HG03354 (cell line): ENCODE results near the gene CLDN34.

Experiments used
- ATAC-seq: cut with Tn5 transposase; IDR thresholded peaks from one replicate; pipeline ENCODE4 v1.9.1; 2021; ENCODE audit warnings: mild to moderate bottlenecking; ENCODE audit not compliant: unreplicated experiment, poor library complexity, severe bottlenecking

The CLDN34 gene

DNA sequence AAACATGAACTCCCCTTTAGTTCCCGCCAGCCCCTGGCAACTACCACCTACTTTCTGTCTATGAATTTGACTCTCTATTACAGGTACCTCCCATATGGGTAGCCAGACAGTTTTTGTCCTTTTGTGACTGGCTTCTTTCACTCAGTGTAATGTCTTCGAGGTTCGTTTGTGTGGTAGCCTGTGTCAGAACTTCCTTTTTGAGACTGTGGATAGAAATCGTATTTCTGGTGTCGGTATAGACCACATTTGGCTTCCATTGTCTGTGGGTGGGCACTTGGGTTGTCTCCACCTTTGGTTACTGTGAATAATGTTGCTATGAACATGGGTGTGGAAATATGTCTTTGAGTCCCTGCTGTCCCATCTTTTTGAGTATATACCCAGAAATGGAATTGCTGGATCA is 5.4 kb upstream of the CLDN34 start:
- ATAC-seq, result no peak

GRCh38 chrX:9977635-9978034 is 10.5 kb downstream of the CLDN34 start:
- ATAC-seq, result no peak

DNA sequence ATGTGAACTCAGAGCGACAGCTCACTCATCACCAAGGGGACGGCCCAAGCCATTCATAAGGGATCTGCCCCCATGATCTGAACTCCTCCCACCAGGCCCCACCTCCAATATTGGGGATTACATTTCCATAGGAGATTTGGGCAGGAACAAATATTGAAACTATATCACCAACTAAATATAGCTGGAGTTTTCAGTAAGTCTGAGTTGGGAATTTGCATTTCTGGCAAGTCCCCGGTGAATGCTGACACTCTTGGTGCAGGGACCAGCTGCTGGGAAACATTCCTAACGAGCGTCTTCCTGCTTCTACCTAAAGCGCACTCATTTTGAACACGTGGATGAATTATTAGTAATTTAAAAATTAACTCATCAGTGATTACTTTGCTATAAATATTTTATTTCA is 13.2 kb downstream of the CLDN34 start:
- ATAC-seq, result no peak

GRCh38 chrX:9980927-9981326 is 13.8 kb downstream of the CLDN34 start:
- no peak for ATAC-seq

DNA sequence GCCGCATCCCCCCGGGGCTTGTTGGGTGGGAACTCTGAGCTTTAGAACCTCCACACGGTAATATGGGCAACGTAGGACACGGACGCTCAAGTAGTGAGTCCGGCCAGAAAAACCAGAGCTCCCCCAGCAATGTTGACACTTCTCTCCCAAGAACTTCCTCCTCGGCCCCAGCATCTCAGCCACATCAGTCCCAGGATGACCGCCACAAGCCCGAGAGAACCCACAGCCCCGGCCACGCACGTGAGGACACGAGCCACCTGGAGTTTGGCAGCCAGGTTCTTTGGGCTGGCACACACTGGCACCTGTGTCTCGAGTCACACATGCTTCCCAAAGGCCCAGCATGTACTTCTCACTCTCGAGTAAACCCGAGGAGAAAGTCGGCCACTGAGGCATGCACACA is 16.3 kb downstream of the CLDN34 start:
- ATAC-seq, result no peak

DNA sequence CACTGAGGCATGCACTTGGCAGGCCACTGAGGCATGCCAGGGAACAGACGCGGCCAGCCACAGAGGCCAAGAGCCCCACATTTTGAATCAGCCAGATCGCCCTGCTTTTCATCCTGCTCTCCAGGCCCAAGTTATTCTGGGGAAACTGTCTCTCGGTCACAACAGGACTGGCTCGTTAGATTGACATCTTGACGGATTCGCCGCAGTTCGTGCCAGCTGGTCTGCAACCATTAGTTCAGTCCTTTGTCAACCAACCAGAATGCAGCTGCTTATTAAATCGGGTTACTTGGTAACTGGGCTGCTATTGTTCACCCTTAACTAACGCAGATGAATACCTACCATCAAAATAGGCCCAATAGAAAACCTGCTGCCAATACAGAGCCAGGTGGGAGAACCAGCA is 16.7 kb downstream of the CLDN34 start:
- no peak for ATAC-seq

GRCh38 chrX:9988762-9989161 is 21.6 kb downstream of the CLDN34 start:
- ATAC-seq, result no peak

DNA sequence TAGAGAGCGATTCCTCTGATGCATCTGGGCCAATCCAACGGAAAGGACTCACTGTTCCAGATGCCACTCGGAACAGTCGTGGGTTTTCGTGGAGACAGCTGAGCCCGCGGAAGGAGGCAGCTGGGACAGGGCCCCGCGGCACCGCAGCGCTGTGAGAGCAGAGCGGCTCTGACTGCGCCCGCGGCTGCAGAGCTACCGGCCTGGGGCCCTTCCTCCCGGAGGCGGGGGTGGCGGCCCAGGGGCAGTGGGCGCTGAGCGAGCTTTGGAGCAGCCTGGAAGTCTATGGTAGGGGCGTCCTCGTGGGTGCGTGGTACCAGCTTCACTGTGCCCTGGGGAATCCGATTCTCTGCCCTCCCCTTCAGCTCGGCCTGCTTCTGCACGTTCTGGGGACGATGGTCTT is 24.9 kb downstream of the CLDN34 start:
- ATAC-seq, result no peak

DNA sequence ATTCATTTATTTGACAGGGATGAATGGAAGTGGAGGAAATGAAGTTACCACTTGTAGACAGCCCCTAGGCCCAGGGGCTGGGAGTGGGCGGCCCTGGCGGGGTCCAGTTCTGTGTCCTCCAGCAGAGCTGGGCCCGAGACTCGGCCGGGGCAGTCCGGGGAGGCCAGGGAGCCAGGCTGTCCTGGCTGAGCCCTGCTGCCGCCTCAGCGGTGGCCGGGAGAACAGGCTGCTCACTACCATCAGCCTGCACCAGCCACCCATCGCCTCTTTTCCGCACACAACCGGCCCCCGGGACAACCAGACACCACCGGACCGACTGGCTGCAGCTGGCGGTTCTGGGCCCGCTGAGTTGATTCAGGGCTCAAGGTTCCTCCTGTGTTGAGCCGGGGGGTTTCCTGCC is 25.6 kb downstream of the CLDN34 start:
- ATAC-seq, result no peak

GRCh38 chrX:9995855-9996339 is 28.7 kb downstream of the CLDN34 start:
- ATAC-seq, result peak; percentile 88

GRCh38 chrX:9997041-9997440 is 29.9 kb downstream of the CLDN34 start:
- ATAC-seq, result no peak

- no peak for ATAC-seq
Measured at GRCh38 chrX:9997524-9997923, 30.4 kb downstream of the CLDN34 start.

DNA sequence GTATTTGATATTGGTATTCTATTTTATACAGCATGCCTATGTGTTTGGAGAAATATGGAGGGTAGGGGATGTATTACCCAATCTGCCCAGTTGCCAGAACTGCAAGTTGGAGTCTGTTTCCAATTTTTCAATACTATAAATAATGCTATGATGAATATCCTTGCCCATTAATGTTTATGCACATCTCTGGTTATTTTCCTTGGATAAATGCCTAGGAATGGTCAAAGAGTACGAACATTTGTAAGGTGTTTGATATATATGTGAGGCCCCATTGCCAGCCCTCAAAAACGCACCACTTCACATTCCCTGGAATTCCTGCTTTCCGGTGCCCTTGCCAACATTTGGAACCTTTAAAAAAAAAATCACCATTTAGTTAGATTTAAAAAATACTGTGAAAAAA is 34.3 kb downstream of the CLDN34 start:
- no peak for ATAC-seq

DNA sequence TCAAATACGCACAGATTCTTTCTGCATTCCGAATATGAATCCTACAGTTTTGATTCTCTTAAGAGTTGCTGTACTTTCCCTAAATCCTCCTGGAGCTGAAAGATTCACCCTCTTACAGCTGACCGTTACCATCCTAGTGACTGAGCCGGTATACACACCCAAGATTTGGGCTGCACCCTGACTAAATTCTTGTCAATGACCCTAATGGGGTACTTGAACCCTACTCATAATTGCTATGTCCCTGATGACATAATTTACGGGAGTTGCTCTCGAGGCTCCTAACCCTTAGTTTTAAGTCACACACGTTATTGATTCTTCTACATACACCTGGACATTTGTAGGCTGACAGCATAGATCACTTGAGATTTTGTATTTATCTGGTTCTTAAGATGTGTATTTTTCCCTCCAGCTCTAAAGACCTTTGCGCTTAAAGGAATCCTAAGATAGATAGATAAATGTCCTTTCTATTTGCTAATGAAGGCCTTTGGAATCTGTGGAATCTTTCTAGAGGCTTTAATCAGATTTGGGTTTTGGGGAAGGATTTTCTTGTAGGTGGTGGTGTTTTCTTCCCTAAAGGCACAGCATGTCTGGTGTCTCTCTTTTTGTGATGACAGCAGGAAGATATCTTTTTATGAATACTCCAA is 37.8 kb downstream of the CLDN34 start:
- no peak for ATAC-seq

- ATAC-seq, result no peak
Measured at GRCh38 chrX:10006086-10006485, 38.9 kb downstream of the CLDN34 start.

GRCh38 chrX:10006770-10007169 is 39.6 kb downstream of the CLDN34 start:
- ATAC-seq, result no peak

DNA sequence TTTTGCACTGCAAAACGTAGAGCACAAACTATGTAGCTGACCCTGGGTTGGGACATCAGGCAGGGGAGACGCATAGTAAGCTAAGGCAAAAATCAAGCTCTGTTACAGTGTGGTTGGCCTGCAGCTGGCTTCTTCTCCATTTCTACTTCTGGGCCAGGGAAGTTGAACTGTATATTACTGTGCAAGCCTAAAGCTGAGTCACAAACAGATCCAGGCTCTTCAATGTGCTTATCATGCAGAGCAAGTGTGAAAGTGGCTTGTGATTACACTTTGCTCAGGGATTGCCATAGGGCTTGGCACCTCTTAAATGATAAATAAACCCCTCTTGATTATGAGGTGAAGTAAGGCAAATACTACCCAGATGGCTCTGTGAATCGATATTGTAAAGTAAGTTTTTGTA is 40.5 kb downstream of the CLDN34 start:
- no peak for ATAC-seq

- ATAC-seq, result no peak
Measured at GRCh38 chrX:10008483-10009056, 41.4 kb downstream of the CLDN34 start.

GRCh38 chrX:10009741-10010140 is 42.6 kb downstream of the CLDN34 start:
- ATAC-seq, result no peak

GRCh38 chrX:10010686-10011085 is 43.5 kb downstream of the CLDN34 start:
- ATAC-seq, result no peak

GRCh38 chrX:10011261-10011931 is 44.2 kb downstream of the CLDN34 start:
- ATAC-seq, result no peak
